Neuronal stem cell (in vitro differentiated cells): Measurements from ENCODE around the gene NIP7.
A peak's percentile ranks its signal among the peaks of the same experiment; 100 is the strongest.

Experiments used
- DNase-seq: peaks from one replicate; pipeline ENCODE4 v3.0.0-alpha.2; 2013; ENCODE audit warnings: low spot score
- H2AFZ ChIP-seq: one replicate; pipeline ENCODE4 v1.6.1; 2013; ENCODE audit warnings: mild to moderate bottlenecking, low read length, inconsistent platforms
- H2AK5ac ChIP-seq: 2 replicates; pipeline ENCODE4 v1.6.1; 2013; ENCODE audit warnings: low read depth, mild to moderate bottlenecking, inconsistent platforms, low read length, moderate library complexity, mixed read lengths
- H2BK120ac ChIP-seq: 2 replicates; pipeline ENCODE4 v1.6.1; 2013; ENCODE audit warnings: low read depth, mild to moderate bottlenecking, inconsistent platforms, low read length, moderate library complexity, mixed read lengths
- H2BK12ac ChIP-seq: one replicate; pipeline ENCODE4 v1.6.1; 2013; ENCODE audit warnings: low read length, inconsistent platforms
- H2BK15ac ChIP-seq: 2 replicates; pipeline ENCODE4 v1.6.1; 2013; ENCODE audit warnings: mild to moderate bottlenecking, low read length, inconsistent platforms, mixed read lengths
- H2BK5ac ChIP-seq: one replicate; pipeline ENCODE4 v1.6.1; 2013; ENCODE audit warnings: inconsistent platforms, mild to moderate bottlenecking, low read length, moderate library complexity
- H3K14ac ChIP-seq: one replicate; pipeline ENCODE4 v1.6.1; 2013; ENCODE audit warnings: low read length, inconsistent platforms
- H3K18ac ChIP-seq: 2 replicates; pipeline ENCODE4 v1.6.1; 2013; ENCODE audit warnings: low read length, inconsistent platforms
- H3K23ac ChIP-seq: 2 replicates; pipeline ENCODE4 v1.6.1; 2013; ENCODE audit warnings: low read depth, mild to moderate bottlenecking, mixed read lengths, low read length, inconsistent platforms; ENCODE audit not compliant: poor library complexity
- H3K27ac ChIP-seq: replicated peaks from 3 replicates; pipeline ENCODE4 v1.5.1; 2013; ENCODE audit warnings: low read length, inconsistent platforms
- H3K27me3 ChIP-seq, 3 experiments: 2 replicates each; pipeline ENCODE4 v1.6.1; 2013; ENCODE audit warnings: low read length in 3 of 3, mild to moderate bottlenecking in 2 of 3, inconsistent platforms in 1 of 3, low read depth in 1 of 3, mixed read lengths in 1 of 3, moderate library complexity in 1 of 3; ENCODE audit not compliant: control insufficient read depth in 3 of 3, insufficient read depth in 3 of 3
- H3K36me3 ChIP-seq, 2 donors: replicated peaks in 1 of 2; 2 replicates each; pipeline ENCODE4 v1.6.1; 2013; ENCODE audit warnings: low read length in 2 of 2; ENCODE audit not compliant: control insufficient read depth in 2 of 2, insufficient read depth in 2 of 2
- H3K4ac ChIP-seq: 2 replicates; pipeline ENCODE4 v1.6.1; 2013; ENCODE audit warnings: inconsistent platforms, mild to moderate bottlenecking, low read length, moderate library complexity
- H3K4me1 ChIP-seq, 2 donors: 1 replicate in 1 of 2; 2 replicates in 1 of 2; pipeline ENCODE4 v1.6.1; 2013; ENCODE audit warnings: low read length in 2 of 2, low read depth in 1 of 2; ENCODE audit not compliant: control insufficient read depth in 2 of 2, insufficient read depth in 1 of 2
- H3K4me2 ChIP-seq: one replicate; pipeline ENCODE4 v1.6.1; 2013; ENCODE audit warnings: mild to moderate bottlenecking, low read length, inconsistent platforms; ENCODE audit not compliant: insufficient read depth, poor library complexity, severe bottlenecking
- H3K4me3 ChIP-seq, 2 donors: 2 replicates each; pipeline ENCODE4 v1.5.1; 2013; ENCODE audit warnings: low read length in 2 of 2, mild to moderate bottlenecking in 2 of 2, inconsistent platforms in 1 of 2, moderate library complexity in 1 of 2
- H3K79me1 ChIP-seq: one replicate; pipeline ENCODE4 v1.6.1; 2013; ENCODE audit warnings: low read depth, mild to moderate bottlenecking, inconsistent platforms, low read length, moderate library complexity
- H3K9ac ChIP-seq: one replicate; pipeline ENCODE4 v1.6.1; 2013; ENCODE audit warnings: mild to moderate bottlenecking, low read depth, low read length, inconsistent platforms; ENCODE audit not compliant: poor library complexity
- H3K9me3 ChIP-seq, 2 donors: replicated peaks in 1 of 2; 2 replicates each; pipeline versions ENCODE3 to v1.6.1; 2013; ENCODE audit warnings: low read length in 2 of 2, mild to moderate bottlenecking in 2 of 2, inconsistent platforms in 1 of 2, low read depth in 1 of 2, mixed read lengths in 1 of 2, moderate library complexity in 1 of 2; ENCODE audit not compliant: control insufficient read depth in 2 of 2, insufficient read depth in 1 of 2
- H4K8ac ChIP-seq: one replicate; pipeline ENCODE4 v1.6.1; 2013; ENCODE audit warnings: low read depth, mild to moderate bottlenecking, inconsistent platforms, low read length, moderate library complexity
- H4K91ac ChIP-seq: one replicate; pipeline ENCODE4 v1.6.1; 2013; ENCODE audit warnings: low read length, low read depth, mild to moderate bottlenecking, inconsistent platforms; ENCODE audit not compliant: poor library complexity
- WGBS, 2 donors: extraction: QIAGEN DNeasy Blood & Tissue Kit; methylation state at CpG; one replicate each; pipeline ENCODE4 v1.1.7; 2013; ENCODE audit warnings: missing lambda C conversion rate in 2 of 2, mixed read lengths in 1 of 2; ENCODE audit not compliant: insufficient read length in 2 of 2, insufficient replicate concordance in 1 of 2; ENCODE audit errors: extremely low coverage in 2 of 2; 5-methylcytosine and 5-hydroxymethylcytosine counted together

The NIP7 gene

GRCh38 chr16:69313469-69313868, 26.1 kb upstream of the NIP7 start:
- Histone ChIP-seq H2AK5ac (no peak overlapping the region), H3K9me3 (no peaks in the 10 kb centered on the region), H4K91ac (no peak overlapping the region), H2BK15ac (no peak overlapping the region), H3K79me1 (peaks cover 21% of the 10 kb centered on the region), H3K4ac (no peak overlapping the region), H3K27me3 (no peaks in the 10 kb centered on the region), H3K14ac (no peak overlapping the region), H2AFZ (no peak overlapping the region), H2BK12ac (no peak overlapping the region), H2BK5ac (no peak overlapping the region), H3K18ac (no peak overlapping the region), H3K27ac (no peak overlapping the region), H3K4me3 (no peak overlapping the region), H3K9ac (no peak overlapping the region), H3K36me3 (peaks cover 33 to 54% of the 10 kb centered on the region in 2 donors), H2BK120ac (no peak overlapping the region), H4K8ac (no peak overlapping the region), H3K4me2 (no peak overlapping the region), H3K4me1 (peaks cover 2 to 4% of the 10 kb centered on the region in 2 donors), H3K23ac (no peak overlapping the region)
- no peak for DNase-seq
- WGBS, 2 donors, result no CpG with 5 or more reads among the region's 5 CpGs

- Histone ChIP-seq H2AK5ac (no peak overlapping the region), H2BK120ac (no peak overlapping the region), H3K4me1 (peaks cover 2% of the 10 kb centered on the region in 2 donors), H4K91ac (no peak overlapping the region), H3K36me3 (peaks cover 42 to 64% of the 10 kb centered on the region in 2 donors), H3K23ac (no peak overlapping the region), H2BK15ac (no peak overlapping the region), H3K4me3 (no peak overlapping the region), H3K18ac (no peak overlapping the region), H2AFZ (no peak overlapping the region), H3K9ac (no peak overlapping the region), H3K4ac (no peak overlapping the region), H3K4me2 (no peak overlapping the region), H2BK12ac (no peak overlapping the region), H3K27me3 (no peaks in the 10 kb centered on the region), H3K27ac (no peak overlapping the region), H2BK5ac (no peak overlapping the region), H3K9me3 (no peaks in the 10 kb centered on the region), H4K8ac (no peak overlapping the region), H3K79me1 (peaks cover 20% of the 10 kb centered on the region), H3K14ac (no peak overlapping the region)
- no peak for DNase-seq
- WGBS, 2 donors, result no CpG with 5 or more reads among the region's 11 CpGs
These were observed 25.0 kb upstream of the NIP7 start for GRCh38 chr16:69314534-69314933.

- Histone ChIP-seq H3K4me2 (no peak overlapping the region), H3K14ac (no peak overlapping the region), H3K79me1 (peaks cover 20% of the 10 kb centered on the region), H3K4me1 (peaks cover 2% of the 10 kb centered on the region in 2 donors), H4K8ac (no peak overlapping the region), H3K36me3 (peaks cover 54 to 76% of the 10 kb centered on the region in 2 donors), H3K18ac (no peak overlapping the region), H3K9ac (no peak overlapping the region), H2BK12ac (no peak overlapping the region), H3K9me3 (no peaks in the 10 kb centered on the region), H3K27me3 (no peaks in the 10 kb centered on the region), H3K27ac (no peak overlapping the region), H3K4ac (no peak overlapping the region), H2BK15ac (no peak overlapping the region), H3K4me3 (no peak overlapping the region), H2BK5ac (no peak overlapping the region), H3K23ac (peak overlapping the region; percentile 89), H2BK120ac (no peak overlapping the region), H2AK5ac (no peak overlapping the region), H2AFZ (no peak overlapping the region), H4K91ac (no peak overlapping the region)
- WGBS, 2 donors, result no CpG with 5 or more reads among the region's 30 CpGs
- no peak for DNase-seq
These were observed 23.9 kb upstream of the NIP7 start for GRCh38 chr16:69315486-69316311.

- Histone ChIP-seq H3K4me3 (peak overlapping the region in 1 of 2 donors; percentile 20), H3K4me1 (peaks cover 2% of the 10 kb centered on the region in 2 donors), H3K27ac (no peak overlapping the region), H3K36me3 (peaks cover 63 to 85% of the 10 kb centered on the region in 2 donors), H3K9me3 (no peaks in the 10 kb centered on the region), H3K14ac (no peak overlapping the region), H3K23ac (peak overlapping the region; percentile 89), H3K18ac (no peak overlapping the region), H3K4me2 (no peak overlapping the region), H2AFZ (no peak overlapping the region), H2BK120ac (no peak overlapping the region), H2BK12ac (peak overlapping the region; percentile 16), H3K4ac (no peak overlapping the region), H2BK15ac (no peak overlapping the region), H4K8ac (no peak overlapping the region), H2BK5ac (peak overlapping the region; percentile 39), H3K79me1 (peaks cover 16% of the 10 kb centered on the region), H3K9ac (peak overlapping the region; percentile 12), H2AK5ac (no peak overlapping the region), H3K27me3 (no peaks in the 10 kb centered on the region), H4K91ac (no peak overlapping the region)
- WGBS, 2 donors, result no CpG with 5 or more reads among the region's 17 CpGs
- no peak for DNase-seq
These were observed 23.0 kb upstream of the NIP7 start for GRCh38 chr16:69316595-69317034.
